Neural cell (in vitro differentiated cells): ENCODE data around the gene RAB5B. TPM values are rescaled to one million over a fixed set of nuclear protein-coding genes. Genes with fewer than 3 reads are reported as not detected.
"Not testable (repeated sequence)": the region's sequence is repeated elsewhere in the genome, so short reads cannot be mapped to it uniquely, and the experiment has no call there.

Source experiments
- H2AFZ ChIP-seq: fragments of 200-600, 300-800 bp; sonication (generic), shearing (Covaris generic); 2 replicates; pipeline ENCODE4 v1.6.0; 2014; ENCODE audit warnings: low read depth, mild to moderate bottlenecking, antibody characterized with exemption, low read length, moderate library complexity
- H3F3A ChIP-seq: fragments of 200-600 bp; shearing (Covaris generic); 2 replicates; pipeline ENCODE4 v1.6.1; 2016; ENCODE audit warnings: mild to moderate bottlenecking, moderate library complexity, mixed read lengths, antibody characterized with exemption, low read length; ENCODE audit not compliant: insufficient read depth, poor library complexity, severe bottlenecking
- H3K27ac ChIP-seq: fragments of 200-600, 300-800 bp; sonication (generic), shearing (Covaris generic); 2 replicates; pipeline ENCODE4 v1.5.1; 2014; ENCODE audit warnings: mild to moderate bottlenecking, low read length, moderate library complexity
- H3K27me3 ChIP-seq: fragments of 300-800, 200-600 bp; sonication (generic), shearing (Covaris generic); 2 replicates; pipeline ENCODE4 v1.6.0; 2014; ENCODE audit warnings: mild to moderate bottlenecking, low read depth, low read length, moderate library complexity; ENCODE audit not compliant: insufficient read depth
- H3K36me3 ChIP-seq: fragments of 300-800, 200-600 bp; sonication (generic), shearing (Covaris generic); 2 replicates; pipeline ENCODE4 v1.5.1; 2014; ENCODE audit warnings: mild to moderate bottlenecking, antibody characterized with exemption, low read length, moderate library complexity; ENCODE audit not compliant: insufficient read depth
- H3K4me2 ChIP-seq: fragments of 300-800, 200-600 bp; sonication (generic), shearing (Covaris generic); 2 replicates; pipeline ENCODE4 v1.6.0; 2014; ENCODE audit warnings: mild to moderate bottlenecking, low read length
- H3K4me3 ChIP-seq: fragments of 300-800, 200-600 bp; sonication (generic), shearing (Covaris generic); 2 replicates; pipeline ENCODE4 v1.5.1; 2014; ENCODE audit warnings: mild to moderate bottlenecking, low read length, moderate library complexity
- H3K79me2 ChIP-seq: fragments of 200-600 bp; shearing (Covaris generic); replicated peaks from 2 replicates; pipeline ENCODE4 v1.6.0; 2014; ENCODE audit warnings: mild to moderate bottlenecking, low read length, moderate library complexity; ENCODE audit not compliant: insufficient read depth
- H3K9ac ChIP-seq: fragments of 300-800, 200-600 bp; sonication (generic), shearing (Covaris generic); 2 replicates; pipeline ENCODE4 v1.6.1; 2016; ENCODE audit warnings: mild to moderate bottlenecking, low read length, mixed read lengths
- H3K9me2 ChIP-seq: fragments of 200-600 bp; shearing (Covaris generic); 2 replicates; pipeline ENCODE4 v1.6.1; 2016; ENCODE audit warnings: mild to moderate bottlenecking, low read length, mixed read lengths; ENCODE audit not compliant: insufficient read depth
- H3K9me3 ChIP-seq: fragments of 200-600, 300-800 bp; sonication (generic), shearing (Covaris generic); 2 replicates; pipeline ENCODE4 v1.6.1; 2016; ENCODE audit warnings: mild to moderate bottlenecking, mixed run types, low read length, moderate library complexity, mixed read lengths
- H4K20me1 ChIP-seq: fragments of 200-600 bp; shearing (Covaris generic); 2 replicates; pipeline ENCODE4 v1.6.1; 2016; ENCODE audit warnings: mild to moderate bottlenecking, mixed run types; ENCODE audit not compliant: insufficient read depth
- CTCF ChIP-seq: fragments of 450-650 bp; IDR thresholded peaks from 2 replicates; pipeline ENCODE4 v1.5.1; 2014; ENCODE audit warnings: antibody characterized with exemption, mild to moderate bottlenecking, moderate library complexity; ENCODE audit not compliant: poor library complexity, severe bottlenecking
- EP300 ChIP-seq: fragments of 450-650 bp; conservative IDR thresholded peaks from 2 replicates; pipeline ENCODE4 v1.6.1; 2014; ENCODE audit warnings: antibody characterized with exemption, mild to moderate bottlenecking, moderate library complexity; ENCODE audit not compliant: poor library complexity, severe bottlenecking
- EZH2 ChIP-seq: fragments of 200-600, 300-800 bp; shearing (Covaris generic), sonication (generic); IDR thresholded peaks from 2 replicates; pipeline ENCODE4 v1.6.1; 2014; ENCODE audit warnings: antibody characterized with exemption, low read length, borderline replicate concordance, mild to moderate bottlenecking; ENCODE audit not compliant: insufficient read depth, poor library complexity, severe bottlenecking
- MXI1 ChIP-seq: fragments of 450-650 bp; conservative IDR thresholded peaks from 2 replicates; pipeline ENCODE4 v1.6.1; 2014; ENCODE audit warnings: antibody characterized with exemption, mild to moderate bottlenecking; ENCODE audit not compliant: poor library complexity, severe bottlenecking
- POLR2AphosphoS5 ChIP-seq: IDR thresholded peaks from 2 replicates; pipeline ENCODE4 v1.6.1; 2012
- RAD21 ChIP-seq: fragments of 450-650 bp; conservative IDR thresholded peaks from 2 replicates; pipeline ENCODE4 v1.6.1; 2014; ENCODE audit warnings: antibody characterized with exemption, mild to moderate bottlenecking, moderate library complexity
- REST ChIP-seq: IDR thresholded peaks from 2 replicates; pipeline ENCODE4 v1.6.1; 2012; ENCODE audit warnings: borderline replicate concordance
- SMC3 ChIP-seq: fragments of 450-650 bp; conservative IDR thresholded peaks from 2 replicates; pipeline ENCODE4 v1.6.1; 2014; ENCODE audit warnings: antibody characterized with exemption, mild to moderate bottlenecking, moderate library complexity; ENCODE audit not compliant: poor library complexity
- TAF1 ChIP-seq: IDR thresholded peaks from 2 replicates; pipeline ENCODE4 v1.6.1; 2012; ENCODE audit warnings: low read depth
- polyA plus RNA-seq: library from polyadenylated mRNA; depleted of rRNA; stranded (reverse); fragments of >200 nt; gene quantifications from 2 replicates; pipeline ENCODE4 v1.2.3, GENCODE V29; 2014

Gene RAB5B
- polyA plus RNA-seq, 1 donor from 2014 or later, result 39.6 TPM

DNA sequence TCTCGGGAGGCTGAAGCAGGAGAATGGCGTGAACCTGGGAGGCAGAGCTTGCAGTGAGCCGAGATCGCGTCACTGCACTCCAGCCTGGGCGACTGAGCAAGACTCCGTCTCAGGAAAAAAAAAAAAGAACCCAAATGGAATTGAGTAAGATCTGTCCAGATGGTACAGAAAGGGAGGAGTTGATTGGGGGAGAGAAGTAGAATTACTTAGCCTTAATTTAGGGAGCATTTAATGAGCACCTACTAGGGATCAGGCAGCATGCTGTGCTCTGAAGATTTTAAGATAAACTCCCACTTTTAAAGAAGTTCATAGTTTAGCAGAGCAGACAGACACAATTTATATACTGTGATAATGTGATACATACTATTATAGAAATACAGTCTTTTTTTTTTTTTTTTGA is 4.5 kb downstream of the RAB5B start:
- no peak overlapping the region for H2AFZ ChIP-seq
- peaks cover 54% of the 10 kb centered on the region for H3K79me2 ChIP-seq
- H3K9ac ChIP-seq, result no peak overlapping the region
- no peaks in the 10 kb centered on the region for H3F3A ChIP-seq
- no peaks in the 10 kb centered on the region for H3K9me3 ChIP-seq
- TF ChIP-seq SMC3 (no peak), REST (no peak), MXI1 (no peak), TAF1 (no peak), EP300 (no peak), RAD21 (no peak), POLR2AphosphoS5 (no peak), CTCF (no peak), EZH2 (no peak)
- no peaks in the 10 kb centered on the region for H4K20me1 ChIP-seq
- no peak overlapping the region for H3K4me2 ChIP-seq
- H3K27ac ChIP-seq, result no peak overlapping the region
- no peaks in the 10 kb centered on the region for H3K9me2 ChIP-seq
- no peaks in the 10 kb centered on the region for H3K36me3 ChIP-seq
- H3K27me3 ChIP-seq, result no peaks in the 10 kb centered on the region
- H3K4me3 ChIP-seq, result no peak overlapping the region

GRCh38 chr12:55979069-55979468 is 5.2 kb downstream of the RAB5B start:
- H3F3A ChIP-seq, result no peaks in the 10 kb centered on the region
- TF ChIP-seq SMC3 (no peak), EZH2 (no peak), POLR2AphosphoS5 (no peak), MXI1 (no peak), RAD21 (no peak), EP300 (no peak), TAF1 (no peak), REST (no peak), CTCF (no peak)
- no peaks in the 10 kb centered on the region for H3K9me2 ChIP-seq
- no peak overlapping the region for H3K4me3 ChIP-seq
- H3K27me3 ChIP-seq, result no peaks in the 10 kb centered on the region
- peaks cover 54% of the 10 kb centered on the region for H3K79me2 ChIP-seq
- no peak overlapping the region for H2AFZ ChIP-seq
- H4K20me1 ChIP-seq, result no peaks in the 10 kb centered on the region
- H3K27ac ChIP-seq, result no peak overlapping the region
- H3K36me3 ChIP-seq, result no peaks in the 10 kb centered on the region
- H3K9ac ChIP-seq, result no peak overlapping the region
- no peak overlapping the region for H3K4me2 ChIP-seq
- H3K9me3 ChIP-seq, result no peaks in the 10 kb centered on the region

GRCh38 chr12:55981882-55982281 is 8.0 kb downstream of the RAB5B start:
- H3K79me2 ChIP-seq, result peaks cover 26% of the 10 kb centered on the region
- not testable (repeated sequence) for H4K20me1 ChIP-seq, H2AFZ ChIP-seq, H3F3A ChIP-seq, H3K27ac ChIP-seq, H3K9me3 ChIP-seq, H3K9ac ChIP-seq, H3K36me3 ChIP-seq, H3K4me2 ChIP-seq, H3K9me2 ChIP-seq, H3K4me3 ChIP-seq, H3K27me3 ChIP-seq
